ENCODE measurements around the gene MAP3K6. TPM values are rescaled to one million over a fixed set of nuclear protein-coding genes. Genes with fewer than 3 reads are reported as not detected.

The MAP3K6 gene
- polyA plus RNA-seq, 1 donor from 2014 or later, result 4.4 TPM

DNA sequence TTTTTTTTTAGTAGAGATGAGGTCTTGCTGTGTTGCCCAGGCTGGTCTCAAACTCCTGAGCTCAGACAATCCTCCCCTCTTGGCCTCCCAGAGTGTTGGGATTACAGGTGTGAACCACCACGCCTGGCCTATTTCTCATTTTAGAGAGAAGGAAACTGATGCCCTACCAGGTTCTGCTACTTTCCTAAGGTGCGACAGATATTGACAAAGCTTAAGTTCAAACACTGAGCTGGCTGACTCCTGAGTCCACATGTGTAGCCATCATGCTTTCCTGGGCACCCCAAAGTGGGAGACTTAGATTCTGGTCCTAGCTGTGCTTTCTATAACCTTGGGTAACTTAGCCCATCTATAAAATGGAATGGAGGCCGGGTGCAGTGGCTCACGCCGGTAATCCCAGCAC, 49.9 kb downstream of the MAP3K6 start:
- no peak for TF ChIP-seq EP300 (conservative IDR thresholded peaks at IDR 0.05; ENCODE audit: poor library complexity, severe bottlenecking)
- TF ChIP-seq POLR2AphosphoS5 (IDR thresholded peaks at IDR 0.05), result no peak
- no peak for TF ChIP-seq TAF1 (IDR thresholded peaks at IDR 0.05; ENCODE audit: low read depth)
- no peak for TF ChIP-seq CTCF (IDR thresholded peaks at IDR 0.05; ENCODE audit: poor library complexity, severe bottlenecking)
- no peak for TF ChIP-seq SMC3 (conservative IDR thresholded peaks at IDR 0.05; ENCODE audit: poor library complexity)
- no peak for TF ChIP-seq RAD21 (conservative IDR thresholded peaks at IDR 0.05)
- TF ChIP-seq, protein P1, sequence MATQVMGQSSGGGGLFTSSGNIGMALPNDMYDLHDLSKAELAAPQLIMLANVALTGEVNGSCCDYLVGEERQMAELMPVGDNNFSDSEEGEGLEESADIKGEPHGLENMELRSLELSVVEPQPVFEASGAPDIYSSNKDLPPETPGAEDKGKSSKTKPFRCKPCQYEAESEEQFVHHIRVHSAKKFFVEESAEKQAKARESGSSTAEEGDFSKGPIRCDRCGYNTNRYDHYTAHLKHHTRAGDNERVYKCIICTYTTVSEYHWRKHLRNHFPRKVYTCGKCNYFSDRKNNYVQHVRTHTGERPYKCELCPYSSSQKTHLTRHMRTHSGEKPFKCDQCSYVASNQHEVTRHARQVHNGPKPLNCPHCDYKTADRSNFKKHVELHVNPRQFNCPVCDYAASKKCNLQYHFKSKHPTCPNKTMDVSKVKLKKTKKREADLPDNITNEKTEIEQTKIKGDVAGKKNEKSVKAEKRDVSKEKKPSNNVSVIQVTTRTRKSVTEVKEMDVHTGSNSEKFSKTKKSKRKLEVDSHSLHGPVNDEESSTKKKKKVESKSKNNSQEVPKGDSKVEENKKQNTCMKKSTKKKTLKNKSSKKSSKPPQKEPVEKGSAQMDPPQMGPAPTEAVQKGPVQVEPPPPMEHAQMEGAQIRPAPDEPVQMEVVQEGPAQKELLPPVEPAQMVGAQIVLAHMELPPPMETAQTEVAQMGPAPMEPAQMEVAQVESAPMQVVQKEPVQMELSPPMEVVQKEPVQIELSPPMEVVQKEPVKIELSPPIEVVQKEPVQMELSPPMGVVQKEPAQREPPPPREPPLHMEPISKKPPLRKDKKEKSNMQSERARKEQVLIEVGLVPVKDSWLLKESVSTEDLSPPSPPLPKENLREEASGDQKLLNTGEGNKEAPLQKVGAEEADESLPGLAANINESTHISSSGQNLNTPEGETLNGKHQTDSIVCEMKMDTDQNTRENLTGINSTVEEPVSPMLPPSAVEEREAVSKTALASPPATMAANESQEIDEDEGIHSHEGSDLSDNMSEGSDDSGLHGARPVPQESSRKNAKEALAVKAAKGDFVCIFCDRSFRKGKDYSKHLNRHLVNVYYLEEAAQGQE (IDR thresholded peaks at IDR 0.05; ENCODE audit: borderline replicate concordance), result no peak
- TF ChIP-seq MXI1 (conservative IDR thresholded peaks at IDR 0.05; ENCODE audit: poor library complexity, severe bottlenecking), result no peak
- TF ChIP-seq EZH2 (IDR thresholded peaks at IDR 0.05; ENCODE audit: borderline replicate concordance, insufficient read depth, low read length, poor library complexity, severe bottlenecking), result no peak
- H3K79me2 ChIP-seq (replicated peaks; ENCODE audit: insufficient read depth, low read length), result no peaks in the 10 kb centered on the region
- H3K36me3 ChIP-seq (ENCODE audit: insufficient read depth, low read length), result no peaks in the 10 kb centered on the region
- H3K9me2 ChIP-seq (ENCODE audit: insufficient read depth, low read length), result no peaks in the 10 kb centered on the region
- H4K20me1 ChIP-seq (ENCODE audit: insufficient read depth), result no peaks in the 10 kb centered on the region
- no peak overlapping the region for H2AFZ ChIP-seq (ENCODE audit: low read depth, low read length)
- no peak overlapping the region for H3K27ac ChIP-seq (ENCODE audit: low read length)
- no peak overlapping the region for H3K9ac ChIP-seq (ENCODE audit: low read length)
- H3K4me2 ChIP-seq (ENCODE audit: low read length), result no peak overlapping the region
- H3K9me3 ChIP-seq (ENCODE audit: low read length), result no peaks in the 10 kb centered on the region
- no peak overlapping the region for H3K4me3 ChIP-seq (ENCODE audit: low read length)
- no peaks in the 10 kb centered on the region for H3F3A ChIP-seq (ENCODE audit: insufficient read depth, low read length, poor library complexity, severe bottlenecking)
- H3K27me3 ChIP-seq (ENCODE audit: insufficient read depth, low read depth, low read length), result no peaks in the 10 kb centered on the region

- Histone ChIP-seq H3K36me3 (ENCODE audit: insufficient read depth, low read length) (no peaks in the 10 kb centered on the region), H3K4me2 (ENCODE audit: low read length) (no peak overlapping the region), H3K4me3 (ENCODE audit: low read length) (no peak overlapping the region), H3K27me3 (ENCODE audit: insufficient read depth, low read depth, low read length) (no peaks in the 10 kb centered on the region), H3K79me2 (replicated peaks; ENCODE audit: insufficient read depth, low read length) (no peaks in the 10 kb centered on the region), H4K20me1 (ENCODE audit: insufficient read depth) (no peaks in the 10 kb centered on the region), H3K9me2 (ENCODE audit: insufficient read depth, low read length) (no peaks in the 10 kb centered on the region), H3K9me3 (ENCODE audit: low read length) (no peaks in the 10 kb centered on the region), H2AFZ (ENCODE audit: low read depth, low read length) (no peak overlapping the region), H3F3A (ENCODE audit: insufficient read depth, low read length, poor library complexity, severe bottlenecking) (no peaks in the 10 kb centered on the region), H3K27ac (ENCODE audit: low read length) (no peak overlapping the region), H3K9ac (ENCODE audit: low read length) (no peak overlapping the region)
- TF ChIP-seq MXI1 (conservative IDR thresholded peaks at IDR 0.05; ENCODE audit: poor library complexity, severe bottlenecking) (no peak), RAD21 (conservative IDR thresholded peaks at IDR 0.05) (no peak), TAF1 (IDR thresholded peaks at IDR 0.05; ENCODE audit: low read depth) (no peak), EP300 (conservative IDR thresholded peaks at IDR 0.05; ENCODE audit: poor library complexity, severe bottlenecking) (no peak), SMC3 (conservative IDR thresholded peaks at IDR 0.05; ENCODE audit: poor library complexity) (no peak), CTCF (IDR thresholded peaks at IDR 0.05; ENCODE audit: poor library complexity, severe bottlenecking) (no peak), POLR2AphosphoS5 (IDR thresholded peaks at IDR 0.05) (no peak), EZH2 (IDR thresholded peaks at IDR 0.05; ENCODE audit: borderline replicate concordance, insufficient read depth, low read length, poor library complexity, severe bottlenecking) (no peak)
- TF ChIP-seq, protein P1 (IDR thresholded peaks at IDR 0.05; ENCODE audit: borderline replicate concordance), result no peak
Measured at GRCh38 chr1:27314737-27315136, 52.0 kb downstream of the MAP3K6 start.

Measured in neural cell (in vitro differentiated cells).